Breast epithelium (tissue), 4 donors: ENCODE data around the gene HNRNPA2B1. TPM values are rescaled to one million over a fixed set of nuclear protein-coding genes. Genes with fewer than 3 reads are reported as not detected.
"Not testable (repeated sequence)": the region's sequence is repeated elsewhere in the genome, so short reads cannot be mapped to it uniquely, and the experiment has no call there.

Source experiments
- DNase-seq, 2 donors: peaks; one replicate each; pipeline ENCODE4 v3.0.0-alpha.2; 2019; ENCODE audit warnings: low spot score in 2 of 2
- H3K27ac ChIP-seq, 2 donors: fragments of 200-600 bp; sonication (generic) in 1 of 2; one replicate each; pipeline ENCODE4 v1.5.1; 2016 to 2019; ENCODE audit warnings: mild to moderate bottlenecking in 1 of 2
- H3K27me3 ChIP-seq, 2 donors: fragments of 200-600 bp; sonication (generic) in 1 of 2; one replicate each; pipeline versions ENCODE4 v1.5.1 to v1.6.0; 2017 to 2019; ENCODE audit warnings: control low read depth in 1 of 2, mild to moderate bottlenecking in 1 of 2
- H3K36me3 ChIP-seq: fragments of 200-600 bp; one replicate; pipeline ENCODE4 v1.5.1; 2019
- H3K4me1 ChIP-seq, 2 donors: fragments of 200-600 bp; sonication (generic); one replicate each; pipeline ENCODE4 v1.5.1; 2016 to 2019; ENCODE audit warnings: control low read depth in 1 of 2
- H3K4me3 ChIP-seq, 3 donors: fragments of 200-600 bp; sonication (generic); 1 replicate in 2 of 3; 2 replicates in 1 of 3; pipeline ENCODE4 v1.5.1; 2016 to 2019; ENCODE audit warnings: mild to moderate bottlenecking in 3 of 3, moderate library complexity in 2 of 3
- H3K9me3 ChIP-seq, 2 donors: fragments of 200-600 bp; sonication (generic) in 1 of 2; one replicate each; pipeline ENCODE4 v1.5.1; 2016 to 2019; ENCODE audit warnings: control low read depth in 1 of 2
- CTCF ChIP-seq, 3 donors: fragments of 450-650 bp; IDR thresholded peaks; one replicate each; pipeline ENCODE4 v1.5.1; 2016 to 2017; ENCODE audit warnings: antibody characterized with exemption in 3 of 3, mild to moderate bottlenecking in 3 of 3, moderate library complexity in 3 of 3
- POLR2A ChIP-seq: fragments of 450-650 bp; IDR thresholded peaks from one replicate; pipeline ENCODE4 v1.6.1; 2016; ENCODE audit warnings: antibody characterized with exemption, mild to moderate bottlenecking, moderate library complexity
- POLR2AphosphoS5 ChIP-seq, 3 donors: sonication (generic); formaldehyde crosslinking; IDR thresholded peaks; one replicate each; pipeline ENCODE4 v1.6.1; 2017; ENCODE audit warnings: antibody characterized with exemption in 3 of 3
- intact Hi-C: fragments of 100-400 bp; cut with DNase I; formaldehyde crosslinking; loops from one replicate; pipeline ENCODE4 v1.15.1; 2023; ENCODE audit warnings: low total_unique reads
- total RNA-seq, 3 donors: library from RNA; depleted of rRNA; stranded (reverse); fragments of >200 nt; gene quantifications; one replicate each; pipeline ENCODE4 v1.1.0, GENCODE V29; 2016

HNRNPA2B1 gene
- total RNA-seq, 3 donors from 2014 or later, result 168 to 324 (median 282) TPM

- no peak for DNase-seq
- Histone ChIP-seq H3K27me3 (no peaks in the 10 kb centered on the region), H3K9me3 (no peaks in the 10 kb centered on the region), H3K27ac (no peak overlapping the region), H3K4me3 (no peak overlapping the region), H3K36me3 (no peaks in the 10 kb centered on the region), H3K4me1 (no peaks in the 10 kb centered on the region)
- intact Hi-C loops, result no loop called here
- TF ChIP-seq POLR2A (no peak), POLR2AphosphoS5 (IDR thresholded peaks at IDR 0.05) (no peak), CTCF (IDR thresholded peaks at IDR 0.05) (no peak)
These were observed 33.1 kb downstream of the HNRNPA2B1 start for GRCh38 chr7:26167303-26167934.

- H3K4me1 ChIP-seq, result no peaks in the 10 kb centered on the region
- DNase-seq, result no peak
- intact Hi-C loops, result no loop called here
- H3K36me3 ChIP-seq, result no peaks in the 10 kb centered on the region
- no peak overlapping the region for H3K4me3 ChIP-seq
- H3K27me3 ChIP-seq, result no peaks in the 10 kb centered on the region
- no peak for TF ChIP-seq POLR2AphosphoS5 (IDR thresholded peaks at IDR 0.05)
- TF ChIP-seq POLR2A, result no peak
- H3K9me3 ChIP-seq, result no peaks in the 10 kb centered on the region
- no peak overlapping the region for H3K27ac ChIP-seq
These were observed 33.8 kb downstream of the HNRNPA2B1 start for GRCh38 chr7:26166684-26167266.

GRCh38 chr7:26165950-26166683 is 34.4 kb downstream of the HNRNPA2B1 start:
- Histone ChIP-seq H3K4me3 (no peak overlapping the region), H3K36me3 (no peaks in the 10 kb centered on the region), H3K27ac (no peak overlapping the region), H3K27me3 (no peaks in the 10 kb centered on the region), H3K9me3 (no peaks in the 10 kb centered on the region), H3K4me1 (no peaks in the 10 kb centered on the region)
- TF ChIP-seq POLR2A (no peak), POLR2AphosphoS5 (IDR thresholded peaks at IDR 0.05) (no peak), CTCF (IDR thresholded peaks at IDR 0.05) (no peak)
- intact Hi-C loops, result no loop called here
- no peak for DNase-seq

- H3K9me3 ChIP-seq, H3K36me3 ChIP-seq, intact Hi-C loops, H3K27me3 ChIP-seq, H3K4me3 ChIP-seq, DNase-seq, H3K27ac ChIP-seq, H3K4me1 ChIP-seq: not testable (repeated sequence)
These were observed 36.7 kb downstream of the HNRNPA2B1 start for GRCh38 chr7:26163804-26164203.

- DNase-seq, result no peak
- no peaks in the 10 kb centered on the region for H3K4me1 ChIP-seq
- H3K4me3 ChIP-seq, result no peak overlapping the region
- TF ChIP-seq CTCF (IDR thresholded peaks at IDR 0.05) (no peak), POLR2A (no peak), POLR2AphosphoS5 (IDR thresholded peaks at IDR 0.05) (no peak)
- intact Hi-C loops, result no loop called here
- H3K27me3 ChIP-seq, result no peaks in the 10 kb centered on the region
- no peak overlapping the region for H3K27ac ChIP-seq
- H3K9me3 ChIP-seq, result no peaks in the 10 kb centered on the region
- no peaks in the 10 kb centered on the region for H3K36me3 ChIP-seq
These were observed 38.1 kb downstream of the HNRNPA2B1 start for GRCh38 chr7:26162431-26162830.

GRCh38 chr7:26160896-26161295 is 39.6 kb downstream of the HNRNPA2B1 start:
- intact Hi-C loops, result no loop called here

More at GRCh38 chr7:26160896-26161295, 39.6 kb downstream of the HNRNPA2B1 start:
- DNase-seq, result no peak
- no peaks in the 10 kb centered on the region for H3K27me3 ChIP-seq
- TF ChIP-seq POLR2AphosphoS5 (IDR thresholded peaks at IDR 0.05) (no peak), CTCF (IDR thresholded peaks at IDR 0.05) (no peak), POLR2A (no peak)
- no peaks in the 10 kb centered on the region for H3K9me3 ChIP-seq
- H3K4me3 ChIP-seq, result no peak overlapping the region
- no peak overlapping the region for H3K27ac ChIP-seq
- no peaks in the 10 kb centered on the region for H3K4me1 ChIP-seq
- H3K36me3 ChIP-seq, result no peaks in the 10 kb centered on the region
